GM12873 (cell line): ENCODE measurements around the gene WDR62.

Experiments
- TF ChIP-seq, protein P1 (sequence below): IDR thresholded peaks from 2 replicates; pipeline ENCODE4 v1.5.1; 2012; ENCODE audit warnings: low read depth, mild to moderate bottlenecking, moderate library complexity, low read length, control low read depth; ENCODE audit not compliant: insufficient read depth; ENCODE audit errors: missing control alignments

The WDR62 gene

GRCh38 chr19:36144624-36145023 lies 89.9 kb downstream of the WDR62 start:
- TF ChIP-seq, protein P1, sequence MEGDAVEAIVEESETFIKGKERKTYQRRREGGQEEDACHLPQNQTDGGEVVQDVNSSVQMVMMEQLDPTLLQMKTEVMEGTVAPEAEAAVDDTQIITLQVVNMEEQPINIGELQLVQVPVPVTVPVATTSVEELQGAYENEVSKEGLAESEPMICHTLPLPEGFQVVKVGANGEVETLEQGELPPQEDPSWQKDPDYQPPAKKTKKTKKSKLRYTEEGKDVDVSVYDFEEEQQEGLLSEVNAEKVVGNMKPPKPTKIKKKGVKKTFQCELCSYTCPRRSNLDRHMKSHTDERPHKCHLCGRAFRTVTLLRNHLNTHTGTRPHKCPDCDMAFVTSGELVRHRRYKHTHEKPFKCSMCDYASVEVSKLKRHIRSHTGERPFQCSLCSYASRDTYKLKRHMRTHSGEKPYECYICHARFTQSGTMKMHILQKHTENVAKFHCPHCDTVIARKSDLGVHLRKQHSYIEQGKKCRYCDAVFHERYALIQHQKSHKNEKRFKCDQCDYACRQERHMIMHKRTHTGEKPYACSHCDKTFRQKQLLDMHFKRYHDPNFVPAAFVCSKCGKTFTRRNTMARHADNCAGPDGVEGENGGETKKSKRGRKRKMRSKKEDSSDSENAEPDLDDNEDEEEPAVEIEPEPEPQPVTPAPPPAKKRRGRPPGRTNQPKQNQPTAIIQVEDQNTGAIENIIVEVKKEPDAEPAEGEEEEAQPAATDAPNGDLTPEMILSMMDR = no peak

DNA sequence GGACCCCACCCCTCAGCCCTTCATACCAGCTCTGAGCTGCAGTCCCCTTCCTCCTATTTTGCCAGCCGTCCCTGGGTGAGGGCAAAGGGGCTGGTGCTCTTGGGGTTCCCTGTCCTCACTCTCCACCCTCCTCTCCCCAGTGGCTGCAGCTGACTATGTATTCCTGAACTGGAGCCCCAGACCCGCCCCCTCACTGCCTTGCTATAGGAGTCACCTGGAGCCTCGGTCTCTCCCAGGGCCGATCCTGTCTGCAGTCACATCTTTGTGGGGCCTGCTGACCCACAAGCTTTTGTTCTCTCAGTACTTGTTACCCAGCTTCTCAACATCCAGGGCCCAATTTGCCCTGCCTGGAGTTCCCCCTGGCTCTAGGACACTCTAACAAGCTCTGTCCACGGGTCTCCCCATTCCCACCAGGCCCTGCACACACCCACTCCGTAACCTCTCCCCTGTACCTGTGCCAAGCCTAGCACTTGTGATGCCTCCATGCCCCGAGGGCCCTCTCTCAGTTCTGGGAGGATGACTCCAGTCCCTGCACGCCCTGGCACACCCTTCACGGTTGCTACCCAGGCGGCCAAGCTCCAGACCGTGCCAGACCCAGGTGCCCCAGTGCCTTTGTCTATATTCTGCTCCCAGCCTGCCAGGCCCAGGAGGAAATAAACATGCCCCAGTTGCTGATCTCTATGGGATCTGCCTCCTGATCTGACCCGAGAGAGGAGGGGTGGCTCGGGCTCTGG lies 95.1 kb downstream of the WDR62 start:
- TF ChIP-seq, protein P1 = no peak

DNA sequence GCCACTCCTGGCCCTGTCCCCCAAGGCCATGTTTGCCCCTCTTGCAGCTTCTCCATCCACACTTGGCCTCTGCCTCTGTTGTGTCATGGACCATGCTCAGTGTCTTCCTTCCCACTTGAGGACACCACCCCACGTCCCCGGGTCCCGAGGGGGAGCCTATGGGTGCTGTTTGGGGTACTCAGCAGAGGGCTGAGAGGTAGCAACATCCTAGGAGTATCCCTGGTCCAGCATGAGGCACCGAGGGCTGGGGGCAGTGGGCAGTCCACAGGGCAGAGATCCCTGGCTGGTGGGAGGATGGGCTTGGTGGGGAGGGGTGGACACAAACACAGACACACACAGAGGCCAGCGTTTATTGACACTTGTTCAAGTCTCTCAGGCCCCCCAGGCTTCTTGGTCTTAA lies 95.9 kb downstream of the WDR62 start:
- TF ChIP-seq, protein P1 = no peak

- TF ChIP-seq, protein P1 = no peak
Observed at GRCh38 chr19:36151144-36152018, 96.7 kb downstream of the WDR62 start.

DNA sequence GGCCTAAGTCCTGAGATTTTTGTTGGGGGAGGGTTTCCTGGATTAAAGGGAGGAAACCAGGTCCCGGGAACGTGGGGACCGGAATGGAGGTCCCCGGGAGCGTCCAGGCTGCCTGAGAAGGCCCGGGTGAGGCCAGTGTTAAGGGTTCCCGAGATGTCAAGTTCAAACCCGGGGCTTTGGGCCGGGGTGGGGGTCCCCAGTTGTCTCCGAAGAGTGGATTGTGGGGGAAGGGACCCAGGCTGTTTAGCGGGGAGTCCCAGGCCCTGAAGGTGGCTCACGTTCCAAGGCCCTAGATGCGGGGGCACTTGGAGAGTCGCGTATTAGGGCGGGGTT lies 97.3 kb downstream of the WDR62 start:
- TF ChIP-seq, protein P1 = no peak

GRCh38 chr19:36152352-36153091 lies 97.8 kb downstream of the WDR62 start, which contains the start of gene COX7A1:
TSS of gene COX7A1 (minus strand) at chr19:36152447. CDS start at chr19:36152407, 40 bp downstream.
- TF ChIP-seq, protein P1 = no peak

- TF ChIP-seq, protein P1 = no peak
Observed at GRCh38 chr19:36153126-36153525, 98.4 kb downstream of the WDR62 start.
